K562 (cell line): ENCODE results near the gene TXLNG. TPM values are rescaled to one million over a fixed set of nuclear protein-coding genes. Genes with fewer than 3 reads are reported as not detected.

Experiments
- ATAC-seq: fragments of 200-7000 bp; cut with Tn5 transposase; 3 replicates; pipeline ENCODE4 v1.9.1; 2020; ENCODE audit warnings: moderate library complexity
- BruUV-seq: library from RNA; stranded (reverse); fragments of 400-500 nt; replicated peaks from 2 replicates; lab custom pipeline; 2021; lab: Mats Ljungman, UMichigan
- CTCF ChIA-PET: fragments of 300-600 bp; formaldehyde crosslinking; extraction: SDS; loops from one replicate; lab custom pipeline; 2021; ENCODE audit warnings: low intra/inter-chr PET ratio; lab: Yijun Ruan, JAX
- POLR2A ChIA-PET: fragments of 300-600, 350-650 bp; sonication (Branson Sonifier 250); formaldehyde crosslinking; extraction: SDS; loops from one replicate; lab custom pipeline; 2021; ENCODE audit warnings: antibody characterized with exemption, inconsistent platforms; lab: Yijun Ruan, JAX
- DNase-seq, 4 experiments: peaks; one replicate each; pipeline versions ENCODE4 v3.0.0 to v3.0.0-alpha.2; 2011 to 2018; ENCODE audit warnings: low spot score in 3 of 4, mixed read lengths in 3 of 4; ENCODE audit errors: extremely low read depth in 1 of 4
- FAIRE-seq: peaks from 2 replicates; lab custom pipeline; 2011; peaks lifted over from hg19 to GRCh38; lab: Jason Lieb, UNC
- H2AFZ ChIP-seq: 2 replicates; pipeline ENCODE4 v1.6.0; 2011; ENCODE audit warnings: low read depth, low read length, control low read depth, inconsistent platforms
- H3K27ac ChIP-seq: fragments of 200-600 bp; 3 replicates; pipeline ENCODE4 v1.8.0; 2011; ENCODE audit warnings: low read depth, mild to moderate bottlenecking, control low read depth, inconsistent platforms, low read length, moderate library complexity, mixed read lengths; ENCODE audit errors: extremely low read depth
- H3K27me3 ChIP-seq, 2 experiments: fragments of 300-600 bp in 1 of 2; 2 replicates in 1 of 2; 3 replicates in 1 of 2; pipeline versions ENCODE4 v1.6.0 to v1.8.0; 2011; ENCODE audit warnings: inconsistent platforms in 2 of 2, low read length in 2 of 2, mild to moderate bottlenecking in 1 of 2, mixed read lengths in 1 of 2, moderate library complexity in 1 of 2; ENCODE audit not compliant: control insufficient read depth in 2 of 2, insufficient read depth in 2 of 2
- H3K36me3 ChIP-seq: fragments of 300-600 bp; 3 replicates; pipeline ENCODE4 v1.8.0; 2011; ENCODE audit warnings: mild to moderate bottlenecking, low read length, inconsistent platforms; ENCODE audit not compliant: control insufficient read depth, insufficient read depth
- H3K4me1 ChIP-seq, 2 experiments: fragments of 200-600 bp in 1 of 2; replicated peaks in 1 of 2; 2 replicates in 1 of 2; 3 replicates in 1 of 2; pipeline versions ENCODE4 v1.5.1 to v1.8.0; 2011; ENCODE audit warnings: inconsistent platforms in 2 of 2, low read length in 2 of 2, mild to moderate bottlenecking in 1 of 2, mixed read lengths in 1 of 2, moderate library complexity in 1 of 2; ENCODE audit not compliant: control insufficient read depth in 2 of 2, insufficient read depth in 2 of 2
- H3K4me2 ChIP-seq: 2 replicates; pipeline ENCODE4 v1.6.1; 2011; ENCODE audit warnings: low read length, control low read depth, inconsistent platforms, mixed read lengths; ENCODE audit not compliant: insufficient read depth
- H3K4me3 ChIP-seq: fragments of 200-600 bp; sonication (generic), shearing (Covaris generic); 2 replicates; pipeline ENCODE4 v1.5.1; 2016; ENCODE audit warnings: control low read depth, inconsistent platforms
- H3K79me2 ChIP-seq: fragments of 200-600 bp; 3 replicates; pipeline ENCODE4 v1.8.0; 2011; ENCODE audit warnings: low read length, inconsistent platforms; ENCODE audit not compliant: control insufficient read depth, insufficient read depth
- H3K9ac ChIP-seq, 2 experiments: 2 replicates each; pipeline versions ENCODE4 v1.6.0 to v1.6.1; 2011; ENCODE audit warnings: low read depth in 2 of 2, low read length in 2 of 2, control low read depth in 1 of 2, inconsistent platforms in 1 of 2, mild to moderate bottlenecking in 1 of 2, mixed read lengths in 1 of 2; ENCODE audit not compliant: insufficient read depth in 1 of 2
- H3K9me1 ChIP-seq: one replicate; pipeline ENCODE4 v1.6.0; 2011; ENCODE audit warnings: inconsistent platforms, mild to moderate bottlenecking, low read length, moderate library complexity; ENCODE audit not compliant: control insufficient read depth, insufficient read depth
- H3K9me3 ChIP-seq: replicated peaks from 2 replicates; pipeline ENCODE4 v1.5.1; 2011; ENCODE audit warnings: low read depth, low read length, inconsistent platforms; ENCODE audit not compliant: control insufficient read depth, insufficient read depth
- H4K20me1 ChIP-seq: replicated peaks from 2 replicates; pipeline ENCODE4 v1.6.1; 2011; ENCODE audit warnings: low read length, inconsistent platforms, mixed read lengths; ENCODE audit not compliant: control insufficient read depth, insufficient read depth
- ADNP ChIP-seq: fragments of 200-800 bp; sonication (Bioruptor generic); IDR thresholded peaks from 2 replicates; pipeline ENCODE4 v1.6.1; 2016; ENCODE audit warnings: missing genetic modification characterization, missing compliant biosample characterization
- BRCA1 ChIP-seq, 2 experiments: fragments of 450-650 bp in 1 of 2; sonication (generic) in 1 of 2; formaldehyde crosslinking in 1 of 2; IDR thresholded peaks; 2 replicates each; pipeline versions ENCODE4 v1.5.0 to v1.6.1; 2017 to 2020; ENCODE audit warnings: mild to moderate bottlenecking in 1 of 2, missing genetic modification reagents in 1 of 2
- CLOCK ChIP-seq: fragments of 250-450 bp; sonication (Bioruptor Pico); IDR thresholded peaks from 2 replicates; pipeline ENCODE4 v1.4.0; 2020; ENCODE audit warnings: mild to moderate bottlenecking, moderate library complexity, borderline replicate concordance
- DDX20 ChIP-seq: fragments of 450-650 bp; IDR thresholded peaks from 2 replicates; pipeline ENCODE4 v1.6.1; 2016; ENCODE audit warnings: missing genetic modification characterization, low read depth, mild to moderate bottlenecking, missing compliant biosample characterization, moderate library complexity
- ETV5 ChIP-seq: sonication (generic); formaldehyde crosslinking; IDR thresholded peaks from 2 replicates; pipeline ENCODE4 v1.4.0; 2020; ENCODE audit warnings: low read depth, mild to moderate bottlenecking, missing genetic modification reagents
- GTF2A2 ChIP-seq: IDR thresholded peaks from 2 replicates; pipeline ENCODE4 v1.6.1; 2016; ENCODE audit warnings: mild to moderate bottlenecking, missing genetic modification characterization, missing compliant biosample characterization
- HEY1 ChIP-seq: fragments of 250-450 bp; sonication (Bioruptor Pico); IDR thresholded peaks from 2 replicates; pipeline ENCODE4 v1.5.0; 2020; ENCODE audit warnings: mild to moderate bottlenecking, moderate library complexity, borderline replicate concordance
- IFI16 ChIP-seq: fragments of 250-450 bp; sonication (Bioruptor Pico); IDR thresholded peaks from 2 replicates; pipeline ENCODE4 v2.1.2; 2022; ENCODE audit warnings: mild to moderate bottlenecking, inconsistent platforms
- L3MBTL2 ChIP-seq: fragments of 450-650 bp; IDR thresholded peaks from 2 replicates; pipeline ENCODE4 v1.6.1; 2016; ENCODE audit warnings: mild to moderate bottlenecking, moderate library complexity
- PHB2 ChIP-seq: fragments of 450-650 bp; IDR thresholded peaks from 2 replicates; pipeline ENCODE4 v1.6.1; 2017; ENCODE audit warnings: low read depth
- TCF3 ChIP-seq: sonication (generic); formaldehyde crosslinking; IDR thresholded peaks from 2 replicates; pipeline ENCODE4 v1.4.0; 2020; ENCODE audit warnings: mild to moderate bottlenecking, missing genetic modification reagents
- ZBTB7A ChIP-seq: IDR thresholded peaks from 2 replicates; pipeline ENCODE4 v1.6.1; 2011; ENCODE audit warnings: low read depth, mild to moderate bottlenecking, low read length, moderate library complexity, borderline replicate concordance; ENCODE audit not compliant: control insufficient read depth
- ZFP1 ChIP-seq: fragments of 450-650 bp; formaldehyde crosslinking; IDR thresholded peaks from 2 replicates; pipeline ENCODE4 v1.4.0; 2020; ENCODE audit warnings: mild to moderate bottlenecking, mixed read lengths
- WGBS: fragments of 100-300 bp; shearing (Covaris generic); methylation state at CpG from one replicate; pipeline ENCODE4 v1.1.6; 2016; ENCODE audit warnings: low coverage, mixed read lengths; ENCODE audit not compliant: insufficient coverage; ENCODE audit errors: missing lambda C conversion rate; 5-methylcytosine and 5-hydroxymethylcytosine counted together
- in situ Hi-C: fragments of 300-500 bp; cut with MboI; formaldehyde crosslinking; loops from 4 replicates; pipeline ENCODE4 v1.15.0; 2018; ENCODE audit warnings: inconsistent platforms, mixed read lengths
- intact Hi-C: fragments of 100-400 bp; cut with micrococcal nuclease; formaldehyde crosslinking; loops from 2 replicates; pipeline ENCODE4 v1.14.2; 2022
- polyA plus RNA-seq, 8 experiments: library from polyadenylated mRNA; depleted of rRNA in 4 of 8; stranded (reverse) in 5 of 8; unstranded in 3 of 8; fragments of >200 nt; fragmentation: Nextera tagmentation in 2 of 8; fragmentation: Illumina TruSeq in 1 of 8; extraction: Ambion mirVana in 2 of 8; extraction: Trizol in 1 of 8; gene quantifications; 2 replicates each; pipeline versions ENCODE4 v1.2.1 to v1.2.3, GENCODE V29; 2011 to 2014; ENCODE audit warnings: inconsistent platforms in 1 of 8, missing spikeins in 1 of 8
- total RNA-seq, 7 experiments: library from RNA; depleted of rRNA in 6 of 7; stranded (reverse); fragments of >200 nt in 6 of 7; fragmentation: Illumina TruSeq in 2 of 7; extraction: Trizol in 2 of 7; gene quantifications; 2 replicates each; pipeline versions ENCODE4 v1.2.1 to v1.2.3, GENCODE V29; 2011 to 2021; ENCODE audit warnings: low replicate concordance in 1 of 7
- TF ChIP-seq, protein P1 (sequence below): fragments of 250-450 bp; sonication (Bioruptor Pico); IDR thresholded peaks from 2 replicates; pipeline ENCODE4 v1.6.1; 2021; ENCODE audit warnings: mild to moderate bottlenecking
- TF ChIP-seq, protein P2 (sequence below): sonication (generic); formaldehyde crosslinking; IDR thresholded peaks from 2 replicates; pipeline ENCODE4 v1.8.0; 2022; ENCODE audit warnings: mild to moderate bottlenecking, missing genetic modification reagents
- TF ChIP-seq, protein P3 (sequence below): conservative IDR thresholded peaks from 2 replicates; pipeline ENCODE4 v1.6.1; 2011; ENCODE audit warnings: low read depth, mild to moderate bottlenecking, low read length; ENCODE audit not compliant: control insufficient read depth

Gene TXLNG
- total and polyA plus RNA-seq, 9 of the 15 experiments (the other 6 are each of a cell fraction or from before 2014, with no cell fraction given) = 13.1 to 47.0 (median 31.6) TPM

DNA sequence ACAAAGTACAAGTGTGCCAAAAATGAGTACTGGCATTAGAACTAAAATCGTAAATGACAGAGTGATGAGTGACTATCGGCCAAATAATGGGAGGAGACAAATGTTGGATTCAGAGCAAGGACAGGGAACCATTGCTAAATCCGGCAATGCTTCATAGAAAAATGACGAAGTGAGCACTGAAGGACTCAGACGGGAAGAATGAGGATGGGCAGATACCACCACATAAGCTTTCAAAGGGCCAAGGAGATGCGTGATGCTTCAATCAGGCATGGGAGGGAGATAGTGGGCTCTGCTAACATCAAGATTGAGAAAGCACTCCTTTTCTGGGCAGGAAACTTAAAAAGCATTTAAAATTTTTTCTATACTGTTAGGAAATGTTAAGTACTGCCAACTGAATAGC lies 62.3 kb downstream of the TXLNG start:
- Histone ChIP-seq H3K9me3 (no peaks in the 10 kb centered on the region), H4K20me1 (no peaks in the 10 kb centered on the region), H3K9me1 (no peaks in the 10 kb centered on the region), H2AFZ (no peak overlapping the region), H3K36me3 (peaks cover 94% of the 10 kb centered on the region), H3K4me2 (no peak overlapping the region), H3K4me1 (no peaks in the 10 kb centered on the region; a peak in 1 of 5 replicates), H3K79me2 (no peaks in the 10 kb centered on the region; the same call in 2 of the 3 replicates), H3K27ac (no peak overlapping the region), H3K4me3 (no peak overlapping the region), H3K9ac (no peak overlapping the region), H3K27me3 (no peaks in the 10 kb centered on the region)
- 75% methylated on average over 6 of the region's 6 CpGs for WGBS
- no peak for FAIRE-seq
- intact Hi-C loops (no loop called here), in situ Hi-C loops (no loop called here)
- no TSS peak for BruUV-seq
- no peak for ATAC-seq
- CTCF ChIA-PET = no interaction called here
- POLR2A ChIA-PET = no interaction called here
- TF ChIP-seq ZBTB7A (no peak), L3MBTL2 (no peak), PHB2 (no peak), TCF3 (CRISPR knock-in tag) (no peak), ADNP (no peak), IFI16 (CRISPR knock-in tag) (no peak), BRCA1 (IDR thresholded peaks at IDR 0.05) (no peak), BRCA1 (CRISPR knock-in tag; IDR thresholded peaks at IDR 0.05) (no peak), ZFP1 (no peak), DDX20 (tag) (no peak), ETV5 (CRISPR knock-in tag) (no peak), HEY1 (CRISPR knock-in tag) (no peak), CLOCK (no peak), GTF2A2 (tag) (no peak)
- TF ChIP-seq, protein P1, sequence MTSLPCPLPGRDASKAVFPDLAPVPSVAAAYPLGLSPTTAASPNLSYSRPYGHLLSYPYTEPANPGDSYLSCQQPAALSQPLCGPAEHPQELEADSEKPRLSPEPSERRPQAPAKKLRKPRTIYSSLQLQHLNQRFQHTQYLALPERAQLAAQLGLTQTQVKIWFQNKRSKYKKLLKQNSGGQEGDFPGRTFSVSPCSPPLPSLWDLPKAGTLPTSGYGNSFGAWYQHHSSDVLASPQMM = no peak
- TF ChIP-seq, protein P2, sequence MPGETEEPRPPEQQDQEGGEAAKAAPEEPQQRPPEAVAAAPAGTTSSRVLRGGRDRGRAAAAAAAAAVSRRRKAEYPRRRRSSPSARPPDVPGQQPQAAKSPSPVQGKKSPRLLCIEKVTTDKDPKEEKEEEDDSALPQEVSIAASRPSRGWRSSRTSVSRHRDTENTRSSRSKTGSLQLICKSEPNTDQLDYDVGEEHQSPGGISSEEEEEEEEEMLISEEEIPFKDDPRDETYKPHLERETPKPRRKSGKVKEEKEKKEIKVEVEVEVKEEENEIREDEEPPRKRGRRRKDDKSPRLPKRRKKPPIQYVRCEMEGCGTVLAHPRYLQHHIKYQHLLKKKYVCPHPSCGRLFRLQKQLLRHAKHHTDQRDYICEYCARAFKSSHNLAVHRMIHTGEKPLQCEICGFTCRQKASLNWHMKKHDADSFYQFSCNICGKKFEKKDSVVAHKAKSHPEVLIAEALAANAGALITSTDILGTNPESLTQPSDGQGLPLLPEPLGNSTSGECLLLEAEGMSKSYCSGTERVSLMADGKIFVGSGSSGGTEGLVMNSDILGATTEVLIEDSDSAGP (CRISPR knock-in tag) = no peak
- TF ChIP-seq, protein P3, sequence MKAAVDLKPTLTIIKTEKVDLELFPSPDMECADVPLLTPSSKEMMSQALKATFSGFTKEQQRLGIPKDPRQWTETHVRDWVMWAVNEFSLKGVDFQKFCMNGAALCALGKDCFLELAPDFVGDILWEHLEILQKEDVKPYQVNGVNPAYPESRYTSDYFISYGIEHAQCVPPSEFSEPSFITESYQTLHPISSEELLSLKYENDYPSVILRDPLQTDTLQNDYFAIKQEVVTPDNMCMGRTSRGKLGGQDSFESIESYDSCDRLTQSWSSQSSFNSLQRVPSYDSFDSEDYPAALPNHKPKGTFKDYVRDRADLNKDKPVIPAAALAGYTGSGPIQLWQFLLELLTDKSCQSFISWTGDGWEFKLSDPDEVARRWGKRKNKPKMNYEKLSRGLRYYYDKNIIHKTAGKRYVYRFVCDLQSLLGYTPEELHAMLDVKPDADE = no peak
- no peak for DNase-seq
